HT-29 (cell line): ENCODE data around the gene PRTN3. TPM values are rescaled to one million over a fixed set of nuclear protein-coding genes. Genes with fewer than 3 reads are reported as not detected.

ENCODE experiments used
- small RNA-seq: library from RNA; depleted of rRNA; stranded (forward); fragments of <200 nt; gene quantifications from one replicate; pipeline ENCODE3, GENCODE V24; 2014
- total RNA-seq: library from RNA; depleted of rRNA; stranded (reverse); fragments of >200 nt; shearing (Covaris generic); gene quantifications from 2 replicates; pipeline ENCODE4 v1.2.3, GENCODE V29; 2014; rRNA removed

Gene PRTN3
- total RNA-seq, 1 experiment from 2014 or later = not detected

Small RNAs within 50 kb of the gene (small RNA-seq; reads per million reads assigned to genes)
- gene MIR3187 (not detected), gene RNU6-9 (0.22 reads per million)

Other genes with a start within 250 kb of the PRTN3 start
- 74.3 and 89.6 TPM in 2 replicates for gene POLRMT, start 207.5 kb upstream of the PRTN3 start, total RNA-seq
- 0.05 and 0.36 TPM in 2 replicates for gene FGF22, start 201.1 kb upstream of the PRTN3 start, total RNA-seq
- 123 TPM in 2 replicates for gene RNF126, start 177.8 kb upstream of the PRTN3 start, total RNA-seq
- gene FSTL3, start 164.6 kb upstream of the PRTN3 start, total RNA-seq = 6.2 and 8.9 TPM in 2 replicates
- not detected in 2 replicates for gene PRSS57, start 145.5 kb upstream of the PRTN3 start, total RNA-seq
- 0.13 TPM in 1 of 2 replicates, not detected in the other for gene PALM, start 132.1 kb upstream of the PRTN3 start, total RNA-seq
- 206 and 211 TPM in 2 replicates for gene MISP, start 89.9 kb upstream of the PRTN3 start, total RNA-seq
- gene PTBP1, start 43.5 kb upstream of the PRTN3 start, total RNA-seq = 464 and 599 TPM in 2 replicates
- not detected in 2 replicates for gene PLPPR3, start 19.0 kb upstream of the PRTN3 start, total RNA-seq
- gene AZU1, start 13.2 kb upstream of the PRTN3 start, total RNA-seq = not detected in 2 replicates
- gene ELANE, start 11.3 kb downstream of the PRTN3 start, total RNA-seq = not detected in 2 replicates
- 1.1 and 1.4 TPM in 2 replicates for gene CFD, start 18.7 kb downstream of the PRTN3 start, total RNA-seq
- gene MED16, start 52.2 kb downstream of the PRTN3 start, total RNA-seq = 31.8 and 32.4 TPM in 2 replicates
- not detected in 2 replicates for gene RNU6-9, start 52.5 kb downstream of the PRTN3 start, total RNA-seq
- gene R3HDM4, start 72.2 kb downstream of the PRTN3 start, total RNA-seq = 37.7 and 51.4 TPM in 2 replicates
- gene KISS1R, start 76.3 kb downstream of the PRTN3 start, total RNA-seq = not detected in 2 replicates
- gene ARID3A, start 85.0 kb downstream of the PRTN3 start, total RNA-seq = 10.4 and 11.8 TPM in 2 replicates
- gene WDR18, start 143.3 kb downstream of the PRTN3 start, total RNA-seq = 172 and 186 TPM in 2 replicates
- gene GRIN3B, start 159.4 kb downstream of the PRTN3 start, total RNA-seq = not detected in 2 replicates
- 236 and 253 TPM in 2 replicates for gene TMEM259, start 180.1 kb downstream of the PRTN3 start, total RNA-seq
- gene RNU6-2, start 180.5 kb downstream of the PRTN3 start, total RNA-seq = not detected in 2 replicates
- 265 and 298 TPM in 2 replicates for gene CNN2, start 185.6 kb downstream of the PRTN3 start, total RNA-seq
- 56.9 and 76.3 TPM in 2 replicates for gene ABCA7, start 199.1 kb downstream of the PRTN3 start, total RNA-seq
- 93.3 and 102 TPM in 2 replicates for gene ARHGAP45, start 226.2 kb downstream of the PRTN3 start, total RNA-seq